ENCODE results near the gene TMEM167A.

DNA sequence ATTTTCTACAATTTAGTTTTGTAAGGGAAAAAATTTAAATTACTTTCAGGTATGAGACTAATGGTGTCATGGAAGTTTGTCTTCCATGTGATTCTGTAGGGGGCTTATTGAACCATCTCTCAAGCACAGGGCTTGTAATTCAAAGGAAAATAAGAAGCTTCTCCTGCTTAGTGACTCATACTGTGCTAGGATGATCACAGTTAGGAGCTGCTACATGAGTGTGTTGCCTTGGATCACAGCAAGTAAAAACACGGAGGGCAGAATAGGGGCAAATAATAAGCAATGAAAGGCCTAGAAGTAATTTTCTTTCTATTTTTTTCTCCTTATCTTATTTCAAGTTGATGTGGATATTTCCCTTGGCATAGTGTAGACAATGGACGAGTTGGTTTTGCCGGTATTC, 28.9 kb downstream of the TMEM167A start:
- no peak for TF ChIP-seq POLR2AphosphoS5 (IDR thresholded peaks at IDR 0.05)
- no peak for TF ChIP-seq CTCF (IDR thresholded peaks at IDR 0.05)

Measured in gastroesophageal sphincter (tissue), 3 donors.